MCF 10A (cell line): ENCODE measurements around the gene CFAP299. TPM values are rescaled to one million over a fixed set of nuclear protein-coding genes. Genes with fewer than 3 reads are reported as not detected.
A peak's percentile ranks its signal among the peaks of the same experiment; 100 is the strongest.

Experiments
- BruUV-seq: library from RNA; stranded (reverse); fragments of 400-500 nt; replicated peaks from 2 replicates; lab custom pipeline; 2021; lab: Mats Ljungman, UMichigan
- CTCF ChIA-PET: fragments of 300-600 bp; sonication (Branson Sonifier 250); formaldehyde crosslinking; extraction: SDS; loops from one replicate; lab custom pipeline; 2021; ENCODE audit warnings: antibody characterized with exemption, inconsistent platforms; lab: Yijun Ruan, JAX
- POLR2A ChIA-PET: fragments of 300-600, 350-650 bp; sonication (Branson Sonifier 250); formaldehyde crosslinking; extraction: SDS; loops from one replicate; lab custom pipeline; 2020; ENCODE audit warnings: antibody characterized with exemption, inconsistent platforms; lab: Yijun Ruan, JAX
- DNase-seq: peaks from one replicate; pipeline ENCODE4 v3.0.0-alpha.2; 2018; ENCODE audit not compliant: unreplicated experiment
- H3K27ac Mint-ChIP-seq: one replicate; pipeline ENCODE4 v1.8.0; 2022; ENCODE audit warnings: mild to moderate bottlenecking, low read depth, mixed read lengths; ENCODE audit not compliant: unreplicated experiment
- H3K27me3 Mint-ChIP-seq: one replicate; pipeline ENCODE4 v1.8.0; 2022; ENCODE audit warnings: mixed read lengths; ENCODE audit not compliant: insufficient read depth, unreplicated experiment
- H3K36me3 Mint-ChIP-seq: one replicate; pipeline ENCODE4 v1.8.0; 2022; ENCODE audit warnings: mild to moderate bottlenecking, moderate library complexity, mixed read lengths; ENCODE audit not compliant: insufficient read depth, unreplicated experiment
- H3K4me1 Mint-ChIP-seq: one replicate; pipeline ENCODE4 v1.8.0; 2022; ENCODE audit warnings: mixed read lengths; ENCODE audit not compliant: insufficient read depth, unreplicated experiment
- H3K4me3 Mint-ChIP-seq: one replicate; pipeline ENCODE4 v1.8.0; 2022; ENCODE audit warnings: mild to moderate bottlenecking, moderate library complexity, mixed read lengths; ENCODE audit not compliant: unreplicated experiment
- H3K9me3 Mint-ChIP-seq: one replicate; pipeline ENCODE4 v1.8.0; 2022; ENCODE audit warnings: mixed read lengths; ENCODE audit not compliant: unreplicated experiment
- CTCF ChIP-seq: fragments of 200-600 bp; IDR thresholded peaks from one replicate; pipeline ENCODE4 v1.8.0; 2022; ENCODE audit warnings: antibody characterized with exemption, mild to moderate bottlenecking; ENCODE audit not compliant: unreplicated experiment
- intact Hi-C: fragments of 100-400 bp; cut with micrococcal nuclease; formaldehyde crosslinking; loops from 2 replicates; pipeline ENCODE4 v1.14.1; 2022
- total RNA-seq: library from RNA; stranded (reverse); gene quantifications from 2 replicates; pipeline ENCODE4 v1.2.3, GENCODE V29; 2022

The CFAP299 gene
- total RNA-seq, 1 experiment from 2014 or later: 0.33 TPM

- H3K27me3 Mint-ChIP-seq: no peaks in the 10 kb centered on the region
- H3K4me1 Mint-ChIP-seq: peaks cover 7% of the 10 kb centered on the region
- no peak overlapping the region for H3K4me3 Mint-ChIP-seq
- no peaks in the 10 kb centered on the region for H3K36me3 Mint-ChIP-seq
- no peak overlapping the region for H3K27ac Mint-ChIP-seq
- ChIA-PET POLR2A (interaction anchor here (0.6 to 1.8 kb wide), 5 partner anchors 8 to 102 kb away, joined by 3 to 6 read pairs (median 3); no protein-coding TSS in a partner anchor), CTCF (interaction anchor here (0.7 to 4.6 kb wide), 20 partner anchors 10 to 1370 kb away, joined by 3 to 56 read pairs (median 4); partner anchors contain the start of gene CFAP299)
- DNase-seq: peak; percentile 63
- intact Hi-C loops: loop anchor here (1.0 to 10.0 kb wide), 4 partner anchors 56 to 1370 kb away; partner anchors contain the start of gene FGF5
- H3K9me3 Mint-ChIP-seq: no peaks in the 10 kb centered on the region
- peak; percentile 49 for TF ChIP-seq CTCF
- no TSS peak for BruUV-seq
Observed at GRCh38 chr4:80322716-80323115, 12.8 kb upstream of the CFAP299 start.

- BruUV-seq: no TSS peak
- no peaks in the 10 kb centered on the region for H3K9me3 Mint-ChIP-seq
- ChIA-PET POLR2A (no interaction called here), CTCF (interaction anchor here (1.8 to 4.6 kb wide), 3 partner anchors 8 to 104 kb away, joined by 13 to 56 read pairs (median 15); partner anchors contain the start of gene CFAP299)
- no peak overlapping the region for H3K27ac Mint-ChIP-seq
- no peak overlapping the region for H3K4me3 Mint-ChIP-seq
- H3K4me1 Mint-ChIP-seq: peaks cover 7% of the 10 kb centered on the region
- TF ChIP-seq CTCF: no peak
- no peaks in the 10 kb centered on the region for H3K36me3 Mint-ChIP-seq
- DNase-seq: no peak
- no peaks in the 10 kb centered on the region for H3K27me3 Mint-ChIP-seq
- intact Hi-C loops: loop anchor here (5.0 to 10.0 kb wide), 2 partner anchors 1279 to 1372 kb away; no protein-coding TSS in a partner anchor
Observed at GRCh38 chr4:80324171-80324570, 11.4 kb upstream of the CFAP299 start.

- CTCF ChIA-PET: interaction anchor here (0.6 to 2.7 kb wide), 2 partner anchors 8 to 1379 kb away, joined by 3 to 15 read pairs; no protein-coding TSS in a partner anchor
- no peaks in the 10 kb centered on the region for H3K27me3 Mint-ChIP-seq
- intact Hi-C loops: no loop called here
Observed at GRCh38 chr4:80331693-80332092, 3.8 kb upstream of the CFAP299 start.

GRCh38 chr4:80333121-80333520 is 2.4 kb upstream of the CFAP299 start:
- TF ChIP-seq CTCF: no peak
- no peak overlapping the region for H3K4me3 Mint-ChIP-seq
- no peaks in the 10 kb centered on the region for H3K9me3 Mint-ChIP-seq
- intact Hi-C loops: no loop called here
- CTCF ChIA-PET: interaction anchor here (0.6 to 2.7 kb wide), 5 partner anchors 10 to 1131 kb away, joined by 3 to 15 read pairs (median 3); no protein-coding TSS in a partner anchor
- no TSS peak for BruUV-seq
- H3K36me3 Mint-ChIP-seq: no peaks in the 10 kb centered on the region
- no peak overlapping the region for H3K27ac Mint-ChIP-seq
- POLR2A ChIA-PET: no interaction called here
- H3K4me1 Mint-ChIP-seq: no peaks in the 10 kb centered on the region
- H3K27me3 Mint-ChIP-seq: no peaks in the 10 kb centered on the region
- DNase-seq: no peak

More at GRCh38 chr4:80331693-80332092, 3.8 kb upstream of the CFAP299 start:
- POLR2A ChIA-PET: no interaction called here
- no TSS peak for BruUV-seq
- TF ChIP-seq CTCF: no peak
- H3K27ac Mint-ChIP-seq: no peak overlapping the region
- no peaks in the 10 kb centered on the region for H3K9me3 Mint-ChIP-seq
- DNase-seq: no peak
- H3K4me1 Mint-ChIP-seq: no peaks in the 10 kb centered on the region
- no peak overlapping the region for H3K4me3 Mint-ChIP-seq
- no peaks in the 10 kb centered on the region for H3K36me3 Mint-ChIP-seq
